ENCODE results near the gene CHMP2A. TPM values are rescaled to one million over a fixed set of nuclear protein-coding genes. Genes with fewer than 3 reads are reported as not detected.

The CHMP2A gene
- total and polyA plus RNA-seq, 2 donors (not counting 3 experiments of a cell fraction or from before 2014, with no cell fraction given) = 105 to 150 TPM

GRCh38 chr19:58559275-58560006 lies 4.5 kb upstream of the CHMP2A start:
- peaks cover 23% of the 10 kb centered on the region for H3K79me2 ChIP-seq (ENCODE audit: control insufficient read depth, insufficient read depth, low read length)
- ChIA-PET CTCF (interaction anchor here (0.6 to 1.0 kb wide), 4 partner anchors 21 to 45 kb away, joined by 3 to 9 read pairs (median 4); partner anchors contain the start of gene ZBTB45), POLR2A (interaction anchor here (1.4 kb wide), 1 partner anchor 15 kb away, joined by 3 read pairs; no protein-coding TSS in a partner anchor)
- intact Hi-C loops (cut with micrococcal nuclease) = loop anchor here (1.0 kb wide), 4 partner anchors 14 to 172 kb away; partner anchors contain the start of genes MZF1, RPS5, TRIM28 and ZBTB45
- no peaks in the 10 kb centered on the region for H3K9me3 ChIP-seq (replicated peaks; ENCODE audit: control insufficient read depth, insufficient read depth, low read length)
- no peaks in the 10 kb centered on the region for H3K9me1 ChIP-seq (replicated peaks; ENCODE audit: control insufficient read depth, extremely low read depth, insufficient read depth, low read length)
- H4K20me1 ChIP-seq (replicated peaks; ENCODE audit: control insufficient read depth, extremely low read depth, insufficient read depth, low read length) = no peaks in the 10 kb centered on the region
- peak overlapping the region; percentile 20 to 63 (median 57) for H3K4me3 ChIP-seq (replicated peaks in 1 of 3; ENCODE audit: insufficient read depth in 1 of 3, low read depth in 1 of 3, low read length in 3 of 3)
- peaks cover 5 to 10% of the 10 kb centered on the region in 2 experiments for H3K36me3 ChIP-seq (ENCODE audit: control insufficient read depth in 2 of 2, extremely low read depth in 1 of 2, insufficient read depth in 2 of 2, low read length in 2 of 2)
- H3K9ac ChIP-seq (replicated peaks; ENCODE audit: extremely low read depth, insufficient read depth, low read length) = peak overlapping the region; percentile 93
- dilution Hi-C loops (cut with MboI; ENCODE audit: extremely low pct_ligation_motif_present, low sequenced_read_pairs) = no loop called here
- no peak for TF ChIP-seq MYC (IDR thresholded peaks at IDR 0.05; ENCODE audit: low read depth, low read length)
- peak; percentile 57 for TF ChIP-seq MAX (IDR thresholded peaks at IDR 0.05; ENCODE audit: insufficient read depth, insufficient read length)
- TF ChIP-seq POLR2AphosphoS5 (IDR thresholded peaks at IDR 0.05; ENCODE audit: insufficient read depth, low read depth, low read length) = peak; percentile 85
- no peak for TF ChIP-seq GATA2 (IDR thresholded peaks at IDR 0.05; ENCODE audit: insufficient read depth, insufficient read length, low read depth, low read length)
- no peak for TF ChIP-seq FOS (IDR thresholded peaks at IDR 0.05; ENCODE audit: borderline replicate concordance, insufficient read depth, low read length)
- TF ChIP-seq POLR2A (IDR thresholded peaks at IDR 0.05; ENCODE audit: low read depth, low read length) = peak; percentile 89
- no peak for TF ChIP-seq EZH2 (IDR thresholded peaks at IDR 0.05; ENCODE audit: borderline replicate concordance, low read depth, low read length, severe bottlenecking)
- TF ChIP-seq CTCF (IDR thresholded peaks at IDR 0.05; ENCODE audit: extremely low read depth in 1 of 2, insufficient read depth in 1 of 2, low read depth in 1 of 2, low read length in 2 of 2) = no peak
- TSS peak; percentile 48 for BruUV-seq (replicated peaks)
- FAIRE-seq (no peak), DNase-seq (ENCODE audit: low read depth, low spot score) (peak; percentile 85)
- peak overlapping the region; percentile 83 for H3K27ac ChIP-seq (ENCODE audit: insufficient read depth, low read depth, low read length)
- peak overlapping the region; percentile 70 for H3K4me2 ChIP-seq (ENCODE audit: insufficient read depth, low read length)
- peaks cover 40% of the 10 kb centered on the region for H3K4me1 ChIP-seq (ENCODE audit: control insufficient read depth, extremely low read depth, insufficient read depth, low read length)
- H3K27me3 ChIP-seq (ENCODE audit: control insufficient read depth in 2 of 2, insufficient read depth in 2 of 2, low read length in 2 of 2) = peaks cover 11 to 22% of the 10 kb centered on the region in 2 experiments
- H2AFZ ChIP-seq (ENCODE audit: low read depth, low read length) = peak overlapping the region; percentile 21
